PC-3 (cell line): ENCODE results near the gene COL27A1. TPM values are rescaled to one million over a fixed set of nuclear protein-coding genes. Genes with fewer than 3 reads are reported as not detected.

ENCODE experiments used
- ATAC-seq: fragments of 200-7000 bp; cut with Tn5 transposase; 2 replicates; pipeline ENCODE4 v1.9.1; 2020; ENCODE audit warnings: mild to moderate bottlenecking, moderate library complexity
- BruUV-seq: library from RNA; stranded (reverse); fragments of 400-500 nt; replicated peaks from 2 replicates; lab custom pipeline; 2021; lab: Mats Ljungman, UMichigan
- CTCF ChIA-PET: fragments of 300-600 bp; sonication (Branson Sonifier 250); formaldehyde crosslinking; loops from one replicate; lab custom pipeline; 2022; ENCODE audit warnings: antibody characterized with exemption; lab: Charles Lee
- POLR2A ChIA-PET: fragments of 300-600 bp; sonication (Branson Sonifier 250); formaldehyde crosslinking; loops from one replicate; lab custom pipeline; 2022; ENCODE audit warnings: antibody characterized with exemption; ENCODE audit not compliant: unreplicated experiment; lab: Charles Lee
- DNase-seq: peaks from one replicate; pipeline ENCODE4 v3.0.0-alpha.2; 2015
- H2AFZ ChIP-seq: fragments of 300-600 bp; sonication (generic); 2 replicates; pipeline ENCODE4 v1.6.0; 2016; ENCODE audit warnings: antibody characterized with exemption, low read length
- H3F3A ChIP-seq: fragments of 300-600 bp; sonication (generic); one replicate; pipeline ENCODE4 v1.6.0; 2017; ENCODE audit warnings: antibody characterized with exemption, low read length, control low read depth, mild to moderate bottlenecking; ENCODE audit not compliant: unreplicated experiment
- H3K27ac ChIP-seq: fragments of 300-600 bp; sonication (generic); 2 replicates; pipeline ENCODE4 v1.5.1; 2016; ENCODE audit warnings: mild to moderate bottlenecking, low read length
- H3K27me3 ChIP-seq: fragments of 300-600 bp; sonication (generic); 2 replicates; pipeline ENCODE4 v1.6.1; 2016; ENCODE audit warnings: low read length, mixed read lengths
- H3K36me3 ChIP-seq: fragments of 300-600 bp; sonication (generic); 2 replicates; pipeline ENCODE4 v1.6.1; 2016; ENCODE audit warnings: low read depth, mixed run types, low read length, mixed read lengths
- H3K4me1 ChIP-seq: fragments of 300-600 bp; sonication (generic); 2 replicates; pipeline ENCODE4 v1.5.1; 2016; ENCODE audit warnings: low read length; ENCODE audit not compliant: insufficient read depth
- H3K4me2 ChIP-seq: fragments of 300-600 bp; sonication (generic); 2 replicates; pipeline ENCODE4 v1.6.0; 2016; ENCODE audit warnings: low read length
- H3K4me3 ChIP-seq: fragments of 300-600 bp; sonication (generic); 2 replicates; pipeline ENCODE4 v1.5.1; 2016; ENCODE audit warnings: mild to moderate bottlenecking, low read length, mixed read lengths
- H3K79me2 ChIP-seq: fragments of 300-600 bp; sonication (generic); 2 replicates; pipeline ENCODE4 v1.6.1; 2017; ENCODE audit warnings: low read length, mixed read lengths
- H3K9ac ChIP-seq: fragments of 300-600 bp; sonication (generic); 2 replicates; pipeline ENCODE4 v1.6.0; 2016; ENCODE audit warnings: mild to moderate bottlenecking, low read length
- H3K9me2 ChIP-seq: fragments of 300-600 bp; sonication (generic); replicated peaks from 2 replicates; pipeline ENCODE4 v1.6.1; 2016; ENCODE audit warnings: mixed run types, low read length, mixed read lengths
- H3K9me3 ChIP-seq: fragments of 300-600 bp; sonication (generic); 2 replicates; pipeline ENCODE4 v1.6.1; 2016; ENCODE audit warnings: low read length, mixed read lengths
- H4K20me1 ChIP-seq: fragments of 300-600 bp; sonication (generic); 2 replicates; pipeline ENCODE4 v1.6.1; 2016; ENCODE audit warnings: low read length, mixed read lengths
- CTCF ChIP-seq: fragments of 300-600 bp; sonication (generic); conservative IDR thresholded peaks from 2 replicates; pipeline ENCODE4 v1.5.1; 2017; ENCODE audit warnings: antibody characterized with exemption, low read depth, mild to moderate bottlenecking, low read length
- EZH2 ChIP-seq: fragments of 300-600 bp; sonication (generic); IDR thresholded peaks from one replicate; pipeline ENCODE4 v1.6.1; 2017; ENCODE audit warnings: antibody characterized with exemption, mild to moderate bottlenecking, low read length; ENCODE audit not compliant: unreplicated experiment
- EZH2phosphoT487 ChIP-seq: fragments of 300-600 bp; sonication (generic); IDR thresholded peaks from 2 replicates; pipeline ENCODE4 v1.6.1; 2018; ENCODE audit warnings: mild to moderate bottlenecking, antibody characterized with exemption, low read length, borderline replicate concordance
- intact Hi-C: fragments of 100-400 bp; cut with micrococcal nuclease; formaldehyde crosslinking; loops from 2 replicates; pipeline ENCODE4 v1.9.0; 2023
- total RNA-seq: library from RNA; depleted of rRNA; stranded (reverse); fragments of >200 nt; gene quantifications from 2 replicates; pipeline ENCODE4 v1.2.3, GENCODE V29; 2014

Gene COL27A1
- total RNA-seq, 1 experiment from 2014 or later: 4.3 TPM

GRCh38 chr9:114154600-114155102 is 686 bp upstream of the COL27A1 start:
- Histone ChIP-seq H3K36me3 (no peaks in the 10 kb centered on the region), H3K4me2 (peak overlapping the region; percentile 89), H3K9ac (no peak overlapping the region), H2AFZ (peak overlapping the region; percentile 71), H3F3A (no peaks in the 10 kb centered on the region), H4K20me1 (no peaks in the 10 kb centered on the region), H3K9me3 (no peaks in the 10 kb centered on the region), H3K27me3 (no peaks in the 10 kb centered on the region), H3K9me2 (no peaks in the 10 kb centered on the region), H3K79me2 (no peaks in the 10 kb centered on the region), H3K27ac (no peak overlapping the region), H3K4me3 (peak overlapping the region; percentile 72), H3K4me1 (peaks cover 10% of the 10 kb centered on the region)
- intact Hi-C loops: loop anchor here (1.0 to 5.0 kb wide), 3 partner anchors 72 to 137 kb away; no protein-coding TSS in a partner anchor
- ATAC-seq (peak; percentile 23), DNase-seq (no peak)
- TF ChIP-seq CTCF (no peak), EZH2 (no peak), EZH2phosphoT487 (no peak)
- POLR2A ChIA-PET: no interaction called here
- CTCF ChIA-PET: interaction anchor here (1.0 to 1.5 kb wide), 2 partner anchors 46 to 137 kb away, joined by 3 to 8 read pairs; no protein-coding TSS in a partner anchor
- BruUV-seq: no TSS peak

- Histone ChIP-seq H3F3A (no peaks in the 10 kb centered on the region), H3K79me2 (no peaks in the 10 kb centered on the region), H4K20me1 (no peaks in the 10 kb centered on the region), H3K9ac (no peak overlapping the region), H3K4me1 (peaks cover 10% of the 10 kb centered on the region), H3K27me3 (no peaks in the 10 kb centered on the region), H3K36me3 (no peaks in the 10 kb centered on the region), H3K4me3 (peak overlapping the region; percentile 72; the same call in 1 of the 2 replicates), H3K9me3 (no peaks in the 10 kb centered on the region), H3K9me2 (no peaks in the 10 kb centered on the region), H3K27ac (no peak overlapping the region), H3K4me2 (peak overlapping the region; percentile 62; the same call in 1 of the 2 replicates), H2AFZ (no peak overlapping the region)
- ChIA-PET CTCF (no interaction called here), POLR2A (no interaction called here)
- intact Hi-C loops: loop anchor here (1.0 to 5.0 kb wide), 3 partner anchors 74 to 135 kb away; no protein-coding TSS in a partner anchor
- TF ChIP-seq EZH2 (no peak), EZH2phosphoT487 (no peak), CTCF (no peak)
- ATAC-seq (no peak), DNase-seq (no peak)
- no TSS peak for BruUV-seq
Observed at GRCh38 chr9:114155995-114156656, 789 bp downstream of the COL27A1 start.
